Mesenteric fat pad (tissue), 1 donor: ENCODE results near the gene ACTN1. TPM values are rescaled to one million over a fixed set of nuclear protein-coding genes. Genes with fewer than 3 reads are reported as not detected.

ENCODE experiments used
- DNase-seq: peaks from one replicate; pipeline ENCODE4 v3.0.0-alpha.2; 2020; ENCODE audit warnings: low spot score
- total RNA-seq: library from RNA; stranded (reverse); fragmentation: NEBNext Ultra II Directional; extraction: Animal tissue kit (Norgen Biotek cat#: 25700); gene quantifications from one replicate; pipeline ENCODE4 v1.2.1, GENCODE V29; 2021
- donor health status: DM: yes; HTN: yes; CAD: no.

The ACTN1 gene
- total RNA-seq, 1 donor from 2014 or later = 215 TPM

DNA sequence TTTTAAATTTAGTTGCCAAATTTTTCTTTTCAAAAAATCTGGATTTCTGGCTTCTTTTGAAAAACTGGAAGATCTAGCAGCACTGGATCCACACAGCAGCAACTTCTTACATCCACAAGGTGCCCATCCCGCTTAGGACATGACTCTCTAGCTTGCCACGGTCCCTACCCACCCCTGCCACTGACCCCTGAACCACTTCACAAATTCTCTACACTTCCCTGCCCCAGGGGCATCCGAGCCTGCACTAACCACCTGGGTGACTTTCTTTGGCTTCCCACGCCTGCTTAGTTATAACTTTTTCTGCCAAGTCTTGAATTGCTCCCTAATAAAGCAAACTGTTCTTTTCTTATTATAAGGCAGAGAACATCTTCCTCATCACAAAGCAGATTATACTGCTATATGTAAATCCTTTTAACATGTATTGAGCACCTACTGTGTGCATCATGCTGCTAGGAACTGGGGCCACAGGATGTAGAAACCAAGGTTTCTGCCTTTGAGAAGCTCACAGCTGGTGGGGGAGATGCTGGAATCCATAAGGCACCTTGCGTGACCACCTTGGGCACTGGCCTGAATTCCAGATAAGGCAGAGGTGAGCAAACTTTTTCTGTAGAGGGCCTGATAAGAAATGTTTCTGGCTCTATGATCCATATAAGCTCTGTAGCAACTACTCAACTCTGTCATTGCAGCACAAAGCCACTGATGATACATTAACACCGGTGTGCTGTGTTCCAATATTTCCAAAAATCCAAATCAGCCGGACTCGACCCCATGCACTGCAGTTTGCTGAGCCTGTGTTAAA is 59.8 kb downstream of the ACTN1 start:
- no peak for DNase-seq

- no peak for DNase-seq
Observed at GRCh38 chr14:68918612-68919011, 60.5 kb downstream of the ACTN1 start.

- no peak for DNase-seq
Observed at GRCh38 chr14:68916358-68916941, 62.7 kb downstream of the ACTN1 start.

GRCh38 chr14:68913516-68913915 is 65.6 kb downstream of the ACTN1 start:
- no peak for DNase-seq

DNA sequence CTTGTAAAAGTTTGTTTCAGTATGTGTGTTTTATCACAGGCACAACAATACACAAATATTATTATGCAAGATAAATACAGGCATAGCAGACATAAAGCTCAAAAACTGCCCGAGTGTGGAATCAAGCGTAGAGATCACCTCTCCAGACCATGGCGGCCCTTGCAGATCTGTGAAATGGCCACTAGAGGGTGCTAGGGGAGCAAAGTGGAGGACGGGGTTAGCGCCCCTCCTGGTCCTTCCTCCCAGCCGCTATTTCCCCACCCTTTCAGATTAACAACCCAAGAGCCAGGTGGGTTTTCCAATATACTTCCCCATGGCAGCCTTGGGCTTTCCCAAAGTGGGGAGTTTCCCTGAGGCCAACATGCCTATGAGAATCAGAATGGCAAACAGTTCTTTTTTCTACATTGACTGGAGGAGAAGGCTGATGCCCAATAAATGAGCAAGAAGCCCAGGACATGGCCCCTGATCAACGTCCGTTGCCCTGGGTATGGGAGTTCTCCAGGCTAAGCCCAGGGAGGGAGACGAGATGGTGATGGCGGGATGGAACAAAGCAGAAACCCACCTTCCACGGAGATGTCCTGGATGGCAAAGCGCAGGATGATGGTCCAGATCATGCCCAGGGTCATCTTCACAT is 67.4 kb downstream of the ACTN1 start:
- no peak for DNase-seq

DNA sequence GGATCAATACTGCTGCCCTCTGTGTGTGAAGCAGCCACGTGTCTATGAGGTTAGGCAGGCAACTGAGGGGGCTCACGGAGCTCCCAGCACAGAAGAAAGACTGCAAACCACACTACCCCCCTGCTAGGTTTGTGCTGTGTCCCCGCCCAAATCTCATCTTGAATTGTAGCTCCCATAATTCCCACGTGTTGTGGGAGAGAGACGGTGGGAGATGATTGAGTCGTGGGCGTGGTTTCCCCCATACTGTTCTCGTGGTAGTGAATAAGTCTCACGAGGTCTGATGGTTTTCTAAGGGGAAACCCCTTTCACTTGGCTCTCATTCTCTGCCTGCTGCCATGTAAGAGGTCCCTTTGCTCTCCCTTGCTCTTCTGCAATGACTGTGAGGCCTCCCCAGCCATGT is 68.6 kb downstream of the ACTN1 start:
- no peak for DNase-seq

DNA sequence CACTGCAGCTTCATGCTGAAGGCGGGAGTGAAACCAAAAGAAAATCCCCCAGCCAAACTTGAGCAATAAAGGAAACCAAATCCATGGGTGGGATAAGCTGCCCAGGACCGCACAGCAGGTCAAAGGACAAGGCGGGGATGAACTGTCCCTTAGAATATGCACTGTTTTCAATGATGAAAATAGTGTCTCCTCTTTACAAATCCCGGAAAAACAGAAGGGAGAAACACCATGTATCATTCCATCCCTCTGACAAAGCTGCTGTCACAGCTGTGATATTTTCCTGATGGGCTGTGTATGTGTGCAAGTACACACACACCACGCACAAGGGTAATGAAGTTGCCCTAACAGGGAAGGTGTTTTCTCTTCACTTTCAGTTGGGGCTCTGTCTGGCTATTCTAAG is 70.3 kb downstream of the ACTN1 start:
- DNase-seq = no peak

- no peak for DNase-seq
Observed at GRCh38 chr14:68908201-68908600, 70.9 kb downstream of the ACTN1 start.

- DNase-seq = no peak
Observed at GRCh38 chr14:68906439-68906838, 72.7 kb downstream of the ACTN1 start.

DNA sequence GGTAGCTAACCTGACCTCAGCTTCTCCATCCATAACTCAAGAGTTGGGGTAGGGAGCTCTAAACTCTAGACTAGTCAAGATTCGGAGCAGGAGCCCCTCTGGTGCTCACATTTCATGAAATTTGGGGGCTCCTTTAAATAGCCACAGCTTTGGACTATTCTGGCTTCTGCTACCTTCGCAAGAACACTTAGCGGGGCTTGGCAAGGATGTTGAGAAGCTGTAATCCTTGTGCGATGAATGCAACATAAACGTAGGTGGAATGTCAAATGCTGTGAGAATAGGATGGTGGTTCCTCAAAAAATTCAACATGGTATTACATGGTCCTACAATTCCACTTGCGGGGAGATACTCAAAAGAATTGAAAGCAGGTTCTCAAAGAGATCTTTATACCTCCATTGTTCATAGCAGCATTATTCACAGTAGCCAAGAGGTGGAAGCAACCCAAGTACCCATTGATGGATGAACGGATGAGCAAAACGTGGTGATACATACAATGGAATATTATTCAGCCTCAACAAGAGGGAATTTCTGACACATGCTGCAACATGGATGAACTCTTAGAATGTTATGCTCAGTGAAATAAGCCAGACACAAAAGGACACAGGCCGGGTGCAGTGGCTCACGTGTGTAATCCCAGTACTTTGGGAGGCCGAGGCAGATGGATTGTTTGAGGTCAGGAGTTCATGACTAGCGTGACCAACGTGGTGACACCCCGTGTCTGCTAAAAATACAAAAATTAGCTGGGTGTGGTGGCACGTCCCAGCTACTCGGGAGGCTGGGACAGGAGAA is 73.8 kb downstream of the ACTN1 start:
- DNase-seq = no peak

- DNase-seq = no peak
Observed at GRCh38 chr14:68902357-68902756, 76.7 kb downstream of the ACTN1 start.

GRCh38 chr14:68899033-68899603 is 80.0 kb downstream of the ACTN1 start:
- DNase-seq = no peak

GRCh38 chr14:68898248-68899032 is 80.7 kb downstream of the ACTN1 start:
- DNase-seq = no peak

GRCh38 chr14:68897559-68898155 is 81.4 kb downstream of the ACTN1 start:
- no peak for DNase-seq

GRCh38 chr14:68896132-68896531 is 83.0 kb downstream of the ACTN1 start:
- no peak for DNase-seq

- DNase-seq = no peak
Observed at GRCh38 chr14:68894802-68895703, 84.0 kb downstream of the ACTN1 start.

DNA sequence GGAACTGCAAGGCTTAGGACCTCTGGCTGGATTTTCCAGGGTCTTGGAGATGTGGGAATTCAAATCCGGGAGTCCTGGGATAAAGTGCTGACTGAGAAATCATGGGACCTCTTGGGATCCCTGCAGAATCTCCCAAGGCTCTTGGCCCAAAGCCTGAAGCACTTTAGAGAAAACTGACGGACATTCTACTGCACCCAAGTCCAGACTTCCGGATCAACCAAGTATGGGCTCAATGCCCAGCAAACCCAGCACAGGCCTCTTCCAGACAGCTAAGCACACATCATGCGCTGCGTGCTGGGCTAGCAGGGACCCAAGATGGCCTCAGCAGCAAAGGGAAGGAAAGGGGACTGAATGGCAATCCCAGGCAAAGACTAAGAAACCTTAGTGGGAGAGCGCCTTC is 85.0 kb downstream of the ACTN1 start:
- no peak for DNase-seq

GRCh38 chr14:68893566-68893965 is 85.5 kb downstream of the ACTN1 start:
- no peak for DNase-seq

GRCh38 chr14:68892961-68893360 is 86.1 kb downstream of the ACTN1 start:
- no peak for DNase-seq
